Stimulated activated CD4-positive, alpha-beta T cell treated with anti-CD3 and anti-CD28 coated beads, Interleukin-15, amount 100 ng/mL, for 1 hour (primary cell): ENCODE results near the gene PPIF.

Experiments
- DNase-seq, 2 donors: peaks; one replicate each; pipeline ENCODE4 v3.0.0-alpha.2; 2020; ENCODE audit warnings: low read depth in 1 of 2, low spot score in 1 of 2

Gene PPIF

GRCh38 chr10:79313320-79313719, 33.9 kb upstream of the PPIF start:
- no peak for DNase-seq

- no peak for DNase-seq
Observed at GRCh38 chr10:79313911-79314439, 33.3 kb upstream of the PPIF start.

GRCh38 chr10:79314761-79315601, 32.3 kb upstream of the PPIF start:
- no peak for DNase-seq

GRCh38 chr10:79315602-79315920, 31.7 kb upstream of the PPIF start:
- DNase-seq, result no peak

GRCh38 chr10:79316671-79317431, 30.4 kb upstream of the PPIF start:
- DNase-seq, result no peak

DNA sequence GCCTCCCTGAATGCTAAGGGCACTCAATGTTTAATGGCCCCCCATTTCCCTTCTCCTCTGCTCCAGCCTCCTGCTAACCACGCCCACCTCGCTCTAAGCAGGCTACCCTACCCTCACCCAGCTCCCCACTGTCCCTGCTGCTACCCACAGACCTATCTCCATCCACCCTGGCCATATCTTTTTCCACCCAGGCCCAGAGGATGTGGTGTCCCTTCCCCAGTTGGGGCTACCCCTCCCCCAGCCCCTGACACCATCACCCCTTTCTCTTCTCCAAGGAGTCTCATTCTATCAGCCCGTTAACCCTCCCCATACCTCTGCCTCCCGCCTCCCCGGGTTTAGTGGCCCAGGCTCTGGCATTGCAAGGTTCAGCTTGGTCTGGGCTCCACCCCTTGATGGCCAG, 28.9 kb upstream of the PPIF start:
- DNase-seq, result no peak

DNA sequence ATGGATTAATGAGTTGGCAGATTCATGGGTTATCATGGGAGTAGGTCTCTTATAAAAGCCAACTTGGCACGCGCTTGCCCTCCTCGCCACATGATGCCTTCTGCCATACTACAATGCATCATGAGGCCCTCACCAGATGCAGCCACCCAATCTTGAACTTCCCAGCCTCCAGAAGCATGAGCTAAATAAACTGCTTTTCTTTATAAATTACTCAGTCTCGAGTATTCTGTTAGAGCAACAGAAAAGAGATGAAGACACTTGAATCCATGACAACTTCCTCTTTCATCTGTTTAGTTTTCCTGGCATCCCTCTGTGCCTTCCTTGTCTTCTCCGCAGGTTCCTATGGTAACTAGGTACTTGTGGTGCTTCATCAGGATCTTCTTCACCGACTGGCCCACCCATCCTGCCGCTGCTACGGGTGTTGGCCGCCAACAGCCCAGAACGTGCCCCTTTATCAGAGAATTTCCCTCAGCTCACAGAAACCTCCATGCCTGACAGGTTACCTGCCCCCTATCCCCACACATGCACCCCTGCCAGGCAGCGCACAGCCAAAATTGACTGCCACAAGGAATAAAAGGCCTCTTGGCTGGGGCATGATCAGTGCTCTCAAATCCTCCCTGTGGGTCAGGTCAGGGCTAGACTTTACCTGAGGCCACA, 28.0 kb upstream of the PPIF start:
- DNase-seq, result no peak

GRCh38 chr10:79320316-79320715, 27.0 kb upstream of the PPIF start:
- no peak for DNase-seq

DNA sequence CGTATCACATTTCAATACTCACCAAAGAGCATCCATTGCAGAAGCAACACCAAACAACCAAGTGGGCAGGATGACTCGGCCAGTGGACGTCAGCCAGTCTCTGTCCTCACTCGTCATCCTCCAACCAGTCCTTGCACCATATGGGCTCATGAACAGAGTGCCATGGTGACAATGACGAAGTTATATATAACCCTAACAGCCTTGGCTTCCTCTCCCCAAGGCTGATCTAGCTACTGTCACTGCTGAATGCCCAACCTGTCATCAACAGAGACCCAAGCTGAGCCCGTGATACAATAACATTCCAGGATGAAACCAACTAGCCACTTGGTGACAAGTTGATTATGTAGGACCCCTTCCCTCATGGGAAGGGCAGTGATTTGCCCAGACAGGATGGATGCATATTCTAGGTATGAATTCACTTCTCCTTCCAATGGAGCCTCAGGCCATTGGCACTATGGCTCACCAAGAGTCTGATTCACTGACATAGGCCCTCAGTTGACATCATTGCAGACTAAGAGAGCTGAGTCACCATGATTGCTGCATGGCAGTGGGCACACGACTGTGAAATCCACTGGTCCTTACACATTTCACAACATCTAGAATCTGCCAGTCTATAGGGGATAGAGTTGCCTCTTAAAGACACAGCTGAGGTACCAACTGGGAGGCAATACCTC, 26.3 kb upstream of the PPIF start:
- no peak for DNase-seq

DNA sequence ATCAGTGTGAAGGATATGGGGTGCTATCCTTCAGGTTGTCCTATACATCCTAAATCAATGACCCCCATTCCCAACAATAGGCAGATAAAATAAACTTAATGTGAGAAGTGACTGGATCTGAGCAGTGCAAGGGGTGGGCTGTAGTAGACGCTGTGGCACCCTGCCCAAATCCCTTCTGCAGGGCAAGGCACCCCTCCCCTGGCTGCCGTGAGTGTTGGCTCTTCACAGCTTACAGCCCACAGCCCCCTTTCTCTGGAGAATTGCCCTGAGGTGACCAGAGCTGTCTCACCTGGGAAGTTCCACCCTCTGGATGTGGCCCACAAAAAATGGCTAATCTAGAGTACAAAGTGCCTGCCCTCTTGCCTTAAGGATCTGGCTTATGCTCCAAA, 25.8 kb upstream of the PPIF start:
- no peak for DNase-seq

DNA sequence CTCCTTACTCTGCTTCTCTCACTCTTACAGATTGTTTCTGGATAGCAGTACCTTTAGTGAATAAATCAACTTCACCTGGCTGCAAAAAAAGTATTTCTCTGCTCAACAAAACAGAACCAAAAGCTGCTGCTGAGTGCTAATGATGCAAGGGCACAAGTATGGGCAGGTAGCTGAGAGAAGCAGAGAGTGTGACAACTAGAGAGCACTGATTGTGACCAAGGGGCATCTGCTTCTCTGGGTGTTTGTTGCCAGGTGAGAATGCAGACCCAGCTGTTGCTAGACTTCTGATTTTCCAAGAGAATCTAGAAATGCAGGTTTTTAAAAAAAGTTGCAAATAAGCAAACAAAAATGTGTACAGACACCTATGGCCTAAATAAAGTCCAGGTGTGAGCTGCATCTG, 25.3 kb upstream of the PPIF start:
- no peak for DNase-seq

- DNase-seq, result peak; percentile 42 to 61
Observed at GRCh38 chr10:79322616-79323543, 24.4 kb upstream of the PPIF start.

- DNase-seq, result no peak
Observed at GRCh38 chr10:79323602-79324001, 23.7 kb upstream of the PPIF start.

GRCh38 chr10:79324032-79324695, 23.1 kb upstream of the PPIF start:
- no peak for DNase-seq

DNA sequence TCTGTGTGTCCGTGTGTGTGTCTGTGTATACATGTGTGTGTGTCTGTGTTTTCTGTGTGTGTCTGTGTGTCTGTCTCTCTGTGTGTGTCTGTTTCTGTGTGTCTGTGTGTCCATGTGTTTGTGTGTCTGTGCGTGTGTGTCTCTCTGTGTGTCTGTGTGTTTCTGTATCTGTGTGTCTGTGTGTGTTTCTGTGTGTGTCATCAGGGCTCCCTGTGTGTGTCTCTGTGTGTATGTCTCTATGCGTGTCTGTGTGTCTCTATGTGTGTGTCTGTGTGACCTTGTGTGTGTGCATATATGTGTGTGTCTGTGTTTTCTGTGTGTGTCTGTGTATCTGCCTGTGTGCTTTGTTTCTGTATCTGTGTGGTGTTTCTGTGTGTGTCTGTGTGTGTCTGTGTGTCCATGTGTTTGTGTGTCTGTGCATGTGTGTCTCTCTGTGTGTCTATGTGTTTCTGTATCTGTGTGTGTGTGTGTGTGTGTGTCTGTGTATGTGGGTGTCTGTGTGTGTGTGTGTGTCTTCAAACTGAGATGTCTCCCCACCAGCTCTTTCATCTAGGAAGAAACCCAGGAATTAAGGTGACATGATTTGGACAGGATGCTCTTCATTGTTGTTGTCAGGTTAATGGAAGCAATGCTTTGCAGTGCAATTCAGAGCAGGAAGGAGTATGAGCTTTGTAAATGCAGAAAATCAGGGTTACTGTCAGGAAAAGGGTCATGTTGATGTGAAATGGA, 20.7 kb upstream of the PPIF start:
- DNase-seq, result no peak

DNA sequence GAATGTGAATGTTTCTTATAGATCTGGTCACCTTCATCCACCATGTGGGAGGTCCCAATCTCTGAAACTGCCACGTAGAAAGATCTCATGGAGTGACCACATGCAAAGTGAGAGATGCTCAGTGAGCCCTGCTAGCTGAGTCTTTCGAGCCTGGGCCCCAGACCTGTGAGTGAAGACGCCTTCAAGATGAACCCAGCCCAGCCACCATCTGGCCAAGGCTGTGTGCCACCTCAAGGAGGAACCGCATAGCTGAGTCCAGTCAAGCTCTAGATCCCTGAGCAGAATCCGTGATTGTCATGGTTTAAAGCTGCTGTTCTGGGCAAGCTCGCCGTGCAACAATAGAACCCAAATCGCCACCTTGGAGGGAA, 20.2 kb upstream of the PPIF start:
- DNase-seq, result no peak

DNA sequence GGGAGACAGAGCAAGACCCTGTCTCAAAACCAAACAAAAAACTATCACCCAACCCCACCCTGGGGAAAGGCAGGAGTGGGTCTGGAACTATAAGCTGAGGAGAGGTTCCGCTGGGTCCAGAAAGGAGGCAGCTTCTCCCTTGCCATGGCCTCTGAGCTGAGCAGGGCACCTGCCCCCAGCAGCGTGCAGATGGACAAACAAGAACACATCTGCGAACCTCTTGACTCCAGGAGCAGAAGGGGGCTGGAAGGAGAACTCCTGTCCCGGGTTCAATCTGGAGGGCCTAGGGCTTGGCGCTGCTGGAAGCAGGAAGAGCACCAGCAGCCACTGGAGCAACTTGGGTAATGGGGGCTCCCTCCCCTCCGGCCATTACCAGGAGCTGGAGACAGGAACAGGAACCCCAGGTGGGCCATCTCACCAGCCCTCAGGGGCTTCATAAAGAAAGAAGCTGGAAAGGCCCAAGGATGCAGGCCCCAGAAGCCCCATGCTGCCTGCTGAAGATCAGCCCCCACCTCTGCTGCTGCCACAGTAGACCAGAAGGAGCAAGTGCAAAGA, 19.0 kb upstream of the PPIF start:
- no peak for DNase-seq

- no peak for DNase-seq
Observed at GRCh38 chr10:79328737-79329504, 18.3 kb upstream of the PPIF start.
